GM12875 (cell line): ENCODE measurements around the gene NDC80.

Experiments
- H3K4me3 ChIP-seq: one replicate; pipeline ENCODE4 v1.5.1; 2011; ENCODE audit warnings: low read depth, low read length, control low read depth
- TF ChIP-seq, protein P1 (sequence below): IDR thresholded peaks from 2 replicates; pipeline ENCODE4 v1.5.1; 2011; ENCODE audit warnings: low read depth, mild to moderate bottlenecking, control low read depth, inconsistent platforms, low read length, moderate library complexity, borderline replicate concordance; ENCODE audit not compliant: insufficient read depth

Gene NDC80

DNA sequence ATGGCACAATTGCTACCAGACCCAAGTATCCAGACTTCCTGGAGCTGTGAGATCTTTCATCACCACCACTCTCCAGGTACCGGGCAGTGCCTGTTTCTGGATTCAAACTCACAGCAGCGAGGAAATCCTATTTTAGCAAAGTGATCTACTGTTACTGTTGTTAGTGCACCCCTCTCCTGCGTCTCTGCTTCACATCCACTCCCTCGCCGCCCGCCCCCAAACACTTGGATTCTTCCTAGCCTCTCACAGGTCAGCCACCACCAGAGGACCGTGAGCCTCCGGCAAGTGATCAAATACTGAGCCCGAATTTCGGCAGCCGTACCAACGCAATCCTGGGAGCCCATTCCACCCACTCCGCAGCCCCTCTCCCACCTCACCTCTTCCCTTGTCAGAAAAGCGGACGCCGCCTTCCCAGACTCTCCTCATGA, 571 bp upstream of the NDC80 start:
- TF ChIP-seq, protein P1, sequence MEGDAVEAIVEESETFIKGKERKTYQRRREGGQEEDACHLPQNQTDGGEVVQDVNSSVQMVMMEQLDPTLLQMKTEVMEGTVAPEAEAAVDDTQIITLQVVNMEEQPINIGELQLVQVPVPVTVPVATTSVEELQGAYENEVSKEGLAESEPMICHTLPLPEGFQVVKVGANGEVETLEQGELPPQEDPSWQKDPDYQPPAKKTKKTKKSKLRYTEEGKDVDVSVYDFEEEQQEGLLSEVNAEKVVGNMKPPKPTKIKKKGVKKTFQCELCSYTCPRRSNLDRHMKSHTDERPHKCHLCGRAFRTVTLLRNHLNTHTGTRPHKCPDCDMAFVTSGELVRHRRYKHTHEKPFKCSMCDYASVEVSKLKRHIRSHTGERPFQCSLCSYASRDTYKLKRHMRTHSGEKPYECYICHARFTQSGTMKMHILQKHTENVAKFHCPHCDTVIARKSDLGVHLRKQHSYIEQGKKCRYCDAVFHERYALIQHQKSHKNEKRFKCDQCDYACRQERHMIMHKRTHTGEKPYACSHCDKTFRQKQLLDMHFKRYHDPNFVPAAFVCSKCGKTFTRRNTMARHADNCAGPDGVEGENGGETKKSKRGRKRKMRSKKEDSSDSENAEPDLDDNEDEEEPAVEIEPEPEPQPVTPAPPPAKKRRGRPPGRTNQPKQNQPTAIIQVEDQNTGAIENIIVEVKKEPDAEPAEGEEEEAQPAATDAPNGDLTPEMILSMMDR: 0 out of 2 replicates have a peak, but pooled peaks have one; percentile 9
- H3K4me3 ChIP-seq: peak overlapping the region; percentile 68

- TF ChIP-seq, protein P1: no peak
- peak overlapping the region; percentile 68 for H3K4me3 ChIP-seq
Measured at GRCh38 chr18:2572171-2572569, 813 bp downstream of the NDC80 start.

GRCh38 chr18:2572892-2573291, 1.5 kb downstream of the NDC80 start:
- TF ChIP-seq, protein P1: no peak
- H3K4me3 ChIP-seq: peak overlapping the region; percentile 68

GRCh38 chr18:2573408-2573807, 2.1 kb downstream of the NDC80 start:
- TF ChIP-seq, protein P1: no peak
- H3K4me3 ChIP-seq: peak overlapping the region; percentile 33

DNA sequence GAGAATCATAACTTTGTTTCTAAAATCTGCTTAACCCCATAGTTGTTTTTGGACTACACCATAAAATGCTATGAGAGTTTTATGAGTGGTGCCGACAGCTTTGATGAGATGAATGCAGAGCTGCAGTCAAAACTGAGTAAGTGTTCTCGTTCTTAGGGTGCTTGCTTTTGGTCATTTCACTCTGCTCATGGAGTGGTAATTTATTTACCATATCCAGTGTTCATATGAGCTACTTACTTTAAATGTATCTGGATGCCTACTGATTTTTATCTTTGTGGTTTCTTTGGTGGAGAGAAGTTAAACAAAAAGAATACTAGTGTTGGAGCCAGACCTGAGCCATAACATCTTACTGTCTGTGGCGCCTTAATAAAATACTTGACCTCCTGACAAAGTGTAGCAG, 16.4 kb downstream of the NDC80 start:
- H3K4me3 ChIP-seq: no peak overlapping the region
- TF ChIP-seq, protein P1: no peak

DNA sequence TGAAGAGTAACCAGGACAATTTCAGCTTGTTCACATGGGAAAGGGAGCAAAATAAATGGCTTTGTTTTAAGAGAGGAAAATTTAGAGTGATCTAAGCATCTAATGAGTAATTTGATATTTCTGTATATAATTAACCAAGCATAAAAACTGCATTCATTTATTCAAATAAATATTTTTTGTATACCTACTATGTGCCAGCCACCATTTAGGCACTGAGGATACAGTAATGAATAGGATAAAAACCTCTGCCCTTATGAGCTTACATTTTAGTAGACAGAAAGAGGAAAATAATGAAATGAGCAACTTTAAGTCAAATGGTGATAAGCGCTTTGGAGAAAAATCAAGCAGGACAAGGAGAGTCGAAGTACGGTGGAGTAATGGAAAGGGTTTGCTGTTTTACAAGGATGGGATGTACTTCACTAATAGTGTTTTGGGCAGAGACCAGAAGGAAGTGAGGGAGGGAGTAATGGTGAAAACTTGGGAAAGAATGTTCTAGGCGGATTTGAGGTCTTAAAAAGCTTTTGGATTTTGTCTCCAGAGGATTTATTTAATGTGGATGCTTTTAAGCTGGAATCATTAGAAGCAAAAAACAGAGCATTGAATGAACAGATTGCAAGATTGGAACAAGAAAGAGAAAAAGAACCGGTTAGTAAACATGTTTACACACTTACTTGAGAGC, 17.4 kb downstream of the NDC80 start:
- TF ChIP-seq, protein P1: no peak
- H3K4me3 ChIP-seq: no peak overlapping the region

GRCh38 chr18:2589345-2590068, 18.1 kb downstream of the NDC80 start:
- TF ChIP-seq, protein P1: no peak
- no peak overlapping the region for H3K4me3 ChIP-seq
